Measurements from ENCODE around the gene MRPL19. TPM values are rescaled to one million over a fixed set of nuclear protein-coding genes. Genes with fewer than 3 reads are reported as not detected.

Gene MRPL19
- total RNA-seq, 1 experiment from 2014 or later = 85.9 TPM

DNA sequence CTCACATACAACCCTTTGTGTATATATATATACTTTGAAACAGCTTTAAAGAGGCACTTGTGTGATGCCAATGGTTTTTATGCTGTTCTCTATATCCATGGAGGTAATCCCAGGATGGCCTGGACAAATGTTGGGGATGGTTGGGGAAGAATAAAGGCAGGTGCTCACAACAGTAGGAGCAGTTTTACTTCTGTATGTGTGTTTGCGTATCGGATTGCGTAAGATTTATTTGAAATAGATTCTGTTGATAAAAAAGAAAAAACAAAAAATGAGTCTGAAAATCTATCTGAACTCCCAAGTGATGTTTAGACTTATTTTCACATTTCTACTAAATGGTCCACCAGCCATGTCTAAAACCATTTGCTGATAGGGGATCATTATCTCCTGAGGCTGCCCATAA is 29.3 kb downstream of the MRPL19 start:
- H3K79me2 ChIP-seq (ENCODE audit: low read length) = no peaks in the 10 kb centered on the region
- intact Hi-C loops (cut with micrococcal nuclease) = no loop called here
- no peaks in the 10 kb centered on the region for H3K9me2 ChIP-seq (replicated peaks; ENCODE audit: low read length)
- H3K9ac ChIP-seq (ENCODE audit: low read length) = no peak overlapping the region
- BruUV-seq (replicated peaks) = no TSS peak
- DNase-seq = no peak
- no peak overlapping the region for H3K4me2 ChIP-seq (ENCODE audit: low read length)
- no peak overlapping the region for H3K4me3 ChIP-seq (ENCODE audit: low read length)
- no peak for ATAC-seq
- POLR2A ChIA-PET (ENCODE audit: unreplicated experiment) = no interaction called here
- no peak overlapping the region for H2AFZ ChIP-seq (ENCODE audit: low read length)
- TF ChIP-seq EZH2phosphoT487 (IDR thresholded peaks at IDR 0.05; ENCODE audit: borderline replicate concordance, low read length) = no peak
- TF ChIP-seq, protein P1, sequence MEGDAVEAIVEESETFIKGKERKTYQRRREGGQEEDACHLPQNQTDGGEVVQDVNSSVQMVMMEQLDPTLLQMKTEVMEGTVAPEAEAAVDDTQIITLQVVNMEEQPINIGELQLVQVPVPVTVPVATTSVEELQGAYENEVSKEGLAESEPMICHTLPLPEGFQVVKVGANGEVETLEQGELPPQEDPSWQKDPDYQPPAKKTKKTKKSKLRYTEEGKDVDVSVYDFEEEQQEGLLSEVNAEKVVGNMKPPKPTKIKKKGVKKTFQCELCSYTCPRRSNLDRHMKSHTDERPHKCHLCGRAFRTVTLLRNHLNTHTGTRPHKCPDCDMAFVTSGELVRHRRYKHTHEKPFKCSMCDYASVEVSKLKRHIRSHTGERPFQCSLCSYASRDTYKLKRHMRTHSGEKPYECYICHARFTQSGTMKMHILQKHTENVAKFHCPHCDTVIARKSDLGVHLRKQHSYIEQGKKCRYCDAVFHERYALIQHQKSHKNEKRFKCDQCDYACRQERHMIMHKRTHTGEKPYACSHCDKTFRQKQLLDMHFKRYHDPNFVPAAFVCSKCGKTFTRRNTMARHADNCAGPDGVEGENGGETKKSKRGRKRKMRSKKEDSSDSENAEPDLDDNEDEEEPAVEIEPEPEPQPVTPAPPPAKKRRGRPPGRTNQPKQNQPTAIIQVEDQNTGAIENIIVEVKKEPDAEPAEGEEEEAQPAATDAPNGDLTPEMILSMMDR (conservative IDR thresholded peaks at IDR 0.05; ENCODE audit: low read depth, low read length) = no peak
- no peak for TF ChIP-seq EZH2 (IDR thresholded peaks at IDR 0.05; ENCODE audit: low read length, unreplicated experiment)
- no peaks in the 10 kb centered on the region for H3F3A ChIP-seq (ENCODE audit: low read length, unreplicated experiment)
- H4K20me1 ChIP-seq (ENCODE audit: low read length) = no peaks in the 10 kb centered on the region
- H3K9me3 ChIP-seq (ENCODE audit: low read length) = no peaks in the 10 kb centered on the region
- peaks cover 17% of the 10 kb centered on the region; the same call in 1 of the 2 replicates for H3K36me3 ChIP-seq (ENCODE audit: low read depth, low read length)
- CTCF ChIA-PET = no interaction called here
- no peaks in the 10 kb centered on the region for H3K27me3 ChIP-seq (ENCODE audit: low read length)
- no peak overlapping the region for H3K27ac ChIP-seq (ENCODE audit: low read length)
- no peaks in the 10 kb centered on the region for H3K4me1 ChIP-seq (ENCODE audit: insufficient read depth, low read length)

DNA sequence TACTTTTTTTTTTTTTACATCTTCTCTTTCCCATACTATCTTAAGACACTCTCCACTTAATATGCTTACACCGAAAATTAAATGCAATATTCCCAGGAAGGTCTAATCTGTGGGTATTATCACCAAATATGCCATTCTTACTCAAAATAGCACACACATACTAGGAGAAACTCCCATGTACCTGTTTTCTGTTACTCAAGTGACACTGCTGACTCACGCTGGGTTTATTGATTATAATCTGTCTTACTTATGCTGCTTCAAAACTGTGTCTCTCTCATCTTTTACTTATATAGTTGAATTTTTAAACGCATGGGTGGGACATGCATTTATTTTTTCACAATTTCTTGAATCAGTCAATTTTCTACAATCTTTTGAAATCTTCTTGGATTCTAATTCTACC is 29.9 kb downstream of the MRPL19 start:
- Histone ChIP-seq H3K27ac (ENCODE audit: low read length) (no peak overlapping the region), H3K9me2 (replicated peaks; ENCODE audit: low read length) (no peaks in the 10 kb centered on the region), H3K4me1 (ENCODE audit: insufficient read depth, low read length) (no peaks in the 10 kb centered on the region), H3K4me2 (ENCODE audit: low read length) (no peak overlapping the region), H3K27me3 (ENCODE audit: low read length) (no peaks in the 10 kb centered on the region), H3K9ac (ENCODE audit: low read length) (no peak overlapping the region), H3F3A (ENCODE audit: low read length, unreplicated experiment) (no peaks in the 10 kb centered on the region), H3K4me3 (ENCODE audit: low read length) (no peak overlapping the region), H3K9me3 (ENCODE audit: low read length) (no peaks in the 10 kb centered on the region), H3K36me3 (ENCODE audit: low read depth, low read length) (peaks cover 14% of the 10 kb centered on the region; the same call in 1 of the 2 replicates), H3K79me2 (ENCODE audit: low read length) (no peaks in the 10 kb centered on the region), H2AFZ (ENCODE audit: low read length) (no peak overlapping the region), H4K20me1 (ENCODE audit: low read length) (no peaks in the 10 kb centered on the region)
- POLR2A ChIA-PET (ENCODE audit: unreplicated experiment) = no interaction called here
- CTCF ChIA-PET = interaction anchor here (1.2 kb wide), 1 partner anchor 36 kb away, joined by 4 read pairs; no protein-coding TSS in a partner anchor
- intact Hi-C loops (cut with micrococcal nuclease) = no loop called here
- no TSS peak for BruUV-seq (replicated peaks)
- TF ChIP-seq EZH2 (IDR thresholded peaks at IDR 0.05; ENCODE audit: low read length, unreplicated experiment) (no peak), EZH2phosphoT487 (IDR thresholded peaks at IDR 0.05; ENCODE audit: borderline replicate concordance, low read length) (no peak)
- TF ChIP-seq, protein P1 (conservative IDR thresholded peaks at IDR 0.05; ENCODE audit: low read depth, low read length) = no peak
- ATAC-seq = no peak
- DNase-seq = no peak

DNA sequence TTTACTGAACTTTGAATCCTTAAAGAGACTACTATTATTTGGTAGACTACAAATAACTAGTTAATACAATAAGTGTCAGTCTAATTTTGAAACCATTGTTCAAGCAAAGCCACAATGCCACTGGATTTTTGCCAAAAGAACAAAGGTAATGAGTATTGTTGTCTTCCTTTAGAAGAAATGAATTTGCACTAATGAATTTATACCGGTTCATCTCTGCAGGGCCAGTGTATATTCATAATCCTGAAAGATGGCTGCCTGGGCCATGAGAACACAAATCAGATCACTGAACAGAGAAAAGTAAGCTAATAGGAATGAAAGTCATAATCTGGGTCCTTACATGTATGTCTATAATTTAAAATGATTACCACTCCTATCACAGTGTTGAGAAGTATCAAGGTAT is 33.0 kb downstream of the MRPL19 start:
- H3K4me1 ChIP-seq (ENCODE audit: insufficient read depth, low read length) = no peaks in the 10 kb centered on the region
- H3K27ac ChIP-seq (ENCODE audit: low read length) = no peak overlapping the region
- H3K4me2 ChIP-seq (ENCODE audit: low read length) = no peak overlapping the region
- DNase-seq (no peak), ATAC-seq (no peak)
- ChIA-PET POLR2A (ENCODE audit: unreplicated experiment) (no interaction called here), CTCF (interaction anchor here (1.0 kb wide), 1 partner anchor 39 kb away, joined by 4 read pairs; no protein-coding TSS in a partner anchor)
- no peaks in the 10 kb centered on the region for H3K36me3 ChIP-seq (ENCODE audit: low read depth, low read length)
- H3K9me2 ChIP-seq (replicated peaks; ENCODE audit: low read length) = no peaks in the 10 kb centered on the region
- H3K79me2 ChIP-seq (ENCODE audit: low read length) = no peaks in the 10 kb centered on the region
- H2AFZ ChIP-seq (ENCODE audit: low read length) = no peak overlapping the region
- no peaks in the 10 kb centered on the region for H4K20me1 ChIP-seq (ENCODE audit: low read length)
- no peaks in the 10 kb centered on the region for H3K9me3 ChIP-seq (ENCODE audit: low read length)
- no peak overlapping the region for H3K9ac ChIP-seq (ENCODE audit: low read length)
- H3F3A ChIP-seq (ENCODE audit: low read length, unreplicated experiment) = no peaks in the 10 kb centered on the region
- TF ChIP-seq EZH2phosphoT487 (IDR thresholded peaks at IDR 0.05; ENCODE audit: borderline replicate concordance, low read length) (no peak), EZH2 (IDR thresholded peaks at IDR 0.05; ENCODE audit: low read length, unreplicated experiment) (no peak)
- TF ChIP-seq, protein P1 (conservative IDR thresholded peaks at IDR 0.05; ENCODE audit: low read depth, low read length) = no peak
- no peaks in the 10 kb centered on the region for H3K27me3 ChIP-seq (ENCODE audit: low read length)
- BruUV-seq (replicated peaks) = no TSS peak
- H3K4me3 ChIP-seq (ENCODE audit: low read length) = no peak overlapping the region
- intact Hi-C loops (cut with micrococcal nuclease) = no loop called here
